Fibroblast of skin of abdomen (primary cell): ENCODE data around the gene AMN1.
"Not testable (repeated sequence)": the region's sequence is repeated elsewhere in the genome, so short reads cannot be mapped to it uniquely, and the experiment has no call there.

Experiments
- DNase-seq: peaks from one replicate; pipeline ENCODE4 v3.0.0-alpha.2; 2013

The AMN1 gene

DNA sequence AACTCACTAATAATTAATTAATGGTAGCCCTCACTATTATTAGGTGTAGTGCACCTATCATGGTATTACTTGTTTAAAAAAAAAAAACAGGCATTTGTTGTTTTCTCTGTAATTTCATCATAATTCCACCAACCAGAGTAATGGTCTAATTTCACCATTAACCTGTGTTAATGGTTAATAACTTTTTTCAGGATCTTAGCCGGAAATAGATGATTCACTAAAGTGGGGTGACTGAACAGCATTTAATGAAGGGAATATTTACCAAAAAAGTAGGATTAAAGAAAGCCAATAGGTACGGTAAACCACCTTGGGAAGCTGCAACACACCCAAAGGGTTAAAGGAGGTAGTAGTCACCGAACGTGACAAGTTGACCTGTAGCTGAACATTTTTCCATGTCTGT is 56.3 kb downstream of the AMN1 start:
- DNase-seq, result no peak

DNA sequence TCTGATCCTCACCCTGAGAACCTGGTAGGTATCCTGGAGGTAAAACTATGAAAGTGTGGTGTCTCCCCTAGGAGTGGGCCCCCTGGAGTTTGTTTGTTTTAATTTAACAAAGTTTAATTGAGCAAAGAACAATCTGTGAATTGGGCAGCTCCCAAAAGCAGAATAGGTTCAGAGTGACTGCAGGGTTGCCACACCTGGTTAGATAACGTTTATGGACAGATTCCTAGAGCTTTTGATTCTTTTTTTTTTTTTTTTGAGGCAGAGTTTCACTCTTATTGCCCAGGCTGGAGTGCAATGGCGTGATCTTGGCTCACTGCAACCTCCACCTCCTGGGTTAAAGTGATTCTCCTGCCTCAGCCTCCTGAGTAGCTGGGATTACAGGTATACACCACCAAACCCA is 59.2 kb downstream of the AMN1 start:
- not testable (repeated sequence) for DNase-seq

DNA sequence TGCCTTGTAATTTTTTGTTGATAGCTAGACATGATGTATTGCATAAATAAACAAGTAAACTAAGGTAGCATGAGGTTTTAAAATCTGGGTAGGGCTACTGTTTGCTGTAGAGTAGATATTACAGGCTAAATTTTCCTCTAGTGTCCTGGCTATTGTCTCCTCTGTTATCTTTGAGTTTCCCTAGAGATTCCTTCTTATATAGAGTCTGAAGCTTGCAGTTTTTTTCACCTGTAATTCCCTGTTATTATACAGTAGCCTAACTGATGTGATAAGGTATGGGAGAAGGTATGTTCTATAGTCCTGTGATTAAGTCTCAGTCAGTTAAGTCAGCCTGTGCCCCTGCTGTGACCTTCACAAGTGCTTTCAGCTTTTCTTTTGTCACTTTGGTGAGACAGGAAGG is 59.8 kb downstream of the AMN1 start:
- DNase-seq, result no peak

DNA sequence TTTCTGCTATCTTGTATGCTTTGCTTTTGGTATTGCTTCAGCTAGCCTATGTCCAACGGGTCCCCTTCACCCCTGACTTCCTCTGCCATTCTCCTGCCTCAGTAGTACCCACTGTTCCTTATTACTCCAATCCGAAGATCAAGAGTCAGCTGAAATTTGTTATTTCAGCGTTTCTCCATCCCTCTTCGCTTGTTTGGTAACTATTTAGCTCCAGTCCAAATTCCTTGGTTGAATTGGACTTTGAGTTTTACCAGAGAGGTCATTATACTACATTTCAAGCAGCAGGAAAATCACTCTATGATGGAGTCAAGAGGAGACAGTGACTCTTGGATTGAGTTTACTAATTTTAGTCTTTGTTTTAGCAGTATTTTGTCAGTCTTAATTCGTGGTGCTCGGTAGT is 64.8 kb downstream of the AMN1 start:
- DNase-seq, result no peak

DNA sequence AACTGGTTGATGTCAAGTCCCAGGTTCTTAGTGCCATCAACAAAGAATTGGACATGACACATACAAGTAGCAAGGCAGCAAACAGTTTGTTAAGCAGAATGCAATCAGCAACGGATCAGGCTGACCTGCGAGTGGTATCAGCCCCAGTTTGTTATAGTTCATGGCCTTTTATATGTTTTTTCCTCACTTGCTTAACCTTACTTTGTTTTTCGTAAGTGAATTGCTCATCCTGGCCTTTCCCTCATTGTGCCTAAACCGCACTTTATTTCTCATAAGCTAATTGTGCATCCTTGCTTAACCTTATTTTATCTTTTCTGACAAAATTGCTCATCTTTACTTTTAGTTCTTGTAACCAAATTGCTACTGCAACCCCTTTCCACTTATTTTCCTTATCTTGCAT is 65.2 kb downstream of the AMN1 start:
- no peak for DNase-seq

DNA sequence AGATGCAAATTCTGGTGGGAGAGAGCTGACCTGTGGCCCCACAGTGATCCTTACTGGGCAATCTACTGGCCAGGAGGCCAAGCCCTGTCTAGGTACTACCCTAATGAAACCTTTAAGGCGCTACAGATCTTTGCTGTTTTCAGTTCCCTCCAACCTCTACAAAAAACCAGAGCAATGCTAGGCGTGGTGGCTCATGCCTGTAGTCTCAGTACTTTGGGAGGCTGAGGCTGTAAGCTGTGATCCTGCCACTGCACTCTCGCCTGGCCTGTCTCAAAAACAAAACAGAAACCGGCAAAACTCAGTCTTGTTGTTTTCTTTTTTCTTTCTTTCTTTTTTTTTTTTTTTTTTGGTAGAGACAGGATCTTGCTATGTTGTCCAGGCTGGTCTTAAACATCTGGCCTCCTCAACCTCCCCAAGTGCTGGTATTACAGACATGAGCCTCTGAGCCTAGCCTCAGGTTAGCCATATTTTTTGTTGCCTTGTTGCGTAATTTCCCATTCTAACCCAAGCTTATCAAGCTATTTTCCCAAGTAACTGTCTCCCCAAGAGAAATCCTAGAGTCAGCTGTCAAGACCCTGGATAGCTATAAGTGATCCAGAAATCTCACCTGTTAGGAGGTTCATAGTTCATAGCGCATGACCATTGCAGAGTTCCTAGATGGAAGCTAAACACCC is 66.5 kb downstream of the AMN1 start:
- no peak for DNase-seq

DNA sequence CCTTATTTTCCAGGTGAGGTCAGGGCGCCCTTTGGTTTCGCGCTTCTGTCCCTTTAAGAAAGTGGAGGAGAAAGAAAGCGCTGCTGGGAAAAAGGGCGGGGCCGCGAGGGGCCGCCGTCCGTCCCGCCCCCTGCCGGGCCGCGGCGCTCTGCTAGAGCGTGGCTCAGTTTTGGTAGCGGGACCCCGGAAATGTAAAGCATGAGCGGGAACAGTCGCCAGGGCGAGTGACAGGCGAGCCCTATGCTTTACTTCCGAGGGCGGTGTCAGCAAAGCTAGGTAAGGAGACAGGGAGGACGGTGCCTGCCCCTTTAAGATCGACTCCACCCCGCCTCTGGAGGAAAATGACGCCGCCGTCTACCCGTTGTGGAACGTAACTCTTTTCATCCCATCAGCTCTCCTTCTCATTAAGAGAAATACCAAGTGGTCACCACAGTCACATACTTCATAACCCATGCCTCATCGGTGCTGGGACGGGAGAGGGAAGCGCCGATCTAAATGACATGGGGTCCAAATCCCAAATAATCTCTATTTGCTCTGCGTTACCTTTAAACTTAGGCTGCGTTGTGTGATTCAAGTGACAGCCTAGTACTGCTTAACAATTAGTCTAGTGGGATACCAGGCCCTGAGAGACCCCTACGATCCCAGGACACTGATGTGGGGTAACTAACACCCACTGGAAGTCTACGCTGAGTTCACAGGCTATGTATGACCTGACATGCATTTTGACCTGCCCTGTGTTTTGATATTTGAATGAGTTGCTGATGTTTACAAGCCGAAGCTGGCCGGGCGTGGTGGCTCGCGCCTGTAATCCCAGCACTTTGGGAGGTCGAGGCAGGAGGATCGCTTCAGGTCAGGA is 69.5 kb downstream of the AMN1 start, which contains the start of gene ETFBKMT:
TSS of gene ETFBKMT (plus strand) at position 602 of the 856 bp plus-strand sequence. CDS start 2,266 bp downstream, outside the sequence.
- peak; percentile 83 for DNase-seq

DNA sequence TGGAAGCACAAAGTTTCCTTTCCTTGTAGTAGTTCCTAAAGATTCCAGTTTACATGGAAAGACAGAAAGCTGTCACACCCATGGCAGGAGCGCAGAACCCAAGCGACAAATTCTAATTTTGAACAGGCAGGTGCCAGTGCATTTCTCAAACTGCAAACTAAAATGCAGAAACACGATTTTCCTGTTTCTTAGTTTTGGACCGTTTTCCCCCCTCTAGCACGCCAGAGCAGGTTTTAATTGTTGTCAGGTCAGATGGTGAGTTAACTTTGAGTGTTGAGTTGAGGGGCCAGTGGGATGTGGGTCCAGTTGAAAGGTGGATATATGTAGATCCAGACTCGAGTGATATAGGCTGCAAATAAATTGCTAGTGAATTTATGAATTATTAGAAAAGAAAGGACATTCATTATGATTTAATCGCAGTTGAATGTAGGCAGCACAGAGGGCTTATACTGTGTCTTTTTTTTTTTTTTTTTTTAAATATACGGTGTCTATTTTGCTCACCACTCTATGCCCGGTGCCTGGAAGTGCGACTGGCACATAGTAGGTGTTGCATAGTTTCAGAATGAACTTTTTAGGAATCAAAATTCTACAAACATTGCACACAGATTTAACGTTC is 70.2 kb downstream of the AMN1 start:
- no peak for DNase-seq

DNA sequence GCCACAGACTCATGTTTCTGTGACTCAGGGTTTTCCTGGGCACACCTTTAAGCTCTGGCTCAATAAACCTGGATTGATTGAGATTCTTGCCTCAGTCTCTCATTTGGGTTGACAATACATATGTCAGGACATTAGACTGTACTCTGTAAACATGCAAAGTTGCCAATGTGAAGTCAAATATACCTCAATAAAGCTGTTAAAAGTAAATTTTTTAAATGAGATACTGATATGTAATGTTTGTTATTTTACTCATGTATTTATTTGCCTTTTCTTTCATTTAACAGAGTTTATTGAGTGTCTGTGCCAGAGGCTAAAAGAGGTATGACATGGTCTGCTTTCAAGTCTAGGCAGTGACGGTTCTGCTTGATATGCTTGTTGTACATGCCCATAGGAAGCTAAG is 73.0 kb downstream of the AMN1 start:
- no peak for DNase-seq

DNA sequence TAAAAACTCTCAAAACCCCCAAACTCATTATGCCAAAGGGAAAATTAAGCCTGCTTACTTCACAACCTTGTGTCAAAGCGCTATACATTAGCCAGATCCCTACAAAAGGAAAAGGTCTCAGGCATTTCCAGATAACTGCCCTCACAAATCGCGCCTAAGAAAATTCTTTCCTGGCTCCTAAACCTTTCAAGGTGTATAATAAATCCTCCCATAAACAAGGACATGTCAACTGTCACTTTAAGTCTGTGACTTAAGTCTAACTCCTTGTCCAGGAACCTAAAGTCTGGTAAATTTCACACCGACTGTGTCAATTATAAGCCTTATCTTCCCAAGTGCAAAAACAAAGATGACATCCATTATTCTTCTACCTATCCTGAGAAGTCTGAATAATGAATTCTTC is 73.6 kb downstream of the AMN1 start:
- no peak for DNase-seq

DNA sequence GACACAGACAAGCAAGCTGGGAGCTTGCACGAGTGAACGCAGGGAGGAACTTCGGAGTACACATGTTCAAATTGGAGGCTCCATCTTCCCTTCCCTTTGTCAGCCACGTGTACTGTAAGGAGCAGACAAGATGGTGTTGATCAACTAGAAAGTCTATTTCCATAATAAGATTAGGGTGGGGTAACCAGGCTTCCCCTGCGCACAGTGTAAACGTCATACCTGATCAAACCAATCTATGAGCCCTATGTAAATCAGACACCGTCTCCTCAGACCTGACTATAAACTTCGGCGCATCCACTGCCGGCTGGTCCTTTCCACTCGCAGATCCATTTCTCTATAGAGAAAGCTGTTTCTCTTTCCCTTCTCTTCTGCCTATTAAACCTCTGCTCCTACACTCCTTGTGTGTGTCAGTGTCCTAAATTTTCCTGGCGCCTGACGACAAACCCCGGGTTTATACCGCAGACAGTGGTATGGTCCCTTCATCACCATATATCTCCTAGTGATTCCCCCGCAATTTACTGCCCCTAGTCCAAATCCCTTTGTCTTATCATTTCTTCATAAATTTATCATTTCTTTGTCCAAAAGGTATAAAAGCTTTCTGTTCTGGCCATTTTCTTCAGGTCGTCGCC is 76.8 kb downstream of the AMN1 start:
- peak; percentile 77 for DNase-seq

DNA sequence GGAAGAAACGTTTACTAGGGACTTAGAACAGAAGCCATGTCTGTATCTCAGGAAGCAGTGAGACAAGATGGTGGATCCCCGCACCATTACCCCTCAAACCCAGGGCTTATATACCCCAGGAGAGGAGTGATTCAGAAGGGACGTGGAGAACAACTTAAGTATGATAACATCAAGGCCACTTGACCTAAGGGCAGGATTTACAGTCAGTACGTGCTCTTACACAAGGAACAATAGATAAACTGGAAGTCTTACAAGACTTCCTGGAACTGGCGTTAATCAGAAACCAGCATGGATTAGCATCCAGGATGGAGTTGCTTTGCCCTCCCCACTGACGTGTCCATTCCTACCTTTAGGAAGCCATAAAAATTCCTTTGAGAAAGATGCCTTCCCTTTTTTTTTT is 77.9 kb downstream of the AMN1 start:
- no peak for DNase-seq

DNA sequence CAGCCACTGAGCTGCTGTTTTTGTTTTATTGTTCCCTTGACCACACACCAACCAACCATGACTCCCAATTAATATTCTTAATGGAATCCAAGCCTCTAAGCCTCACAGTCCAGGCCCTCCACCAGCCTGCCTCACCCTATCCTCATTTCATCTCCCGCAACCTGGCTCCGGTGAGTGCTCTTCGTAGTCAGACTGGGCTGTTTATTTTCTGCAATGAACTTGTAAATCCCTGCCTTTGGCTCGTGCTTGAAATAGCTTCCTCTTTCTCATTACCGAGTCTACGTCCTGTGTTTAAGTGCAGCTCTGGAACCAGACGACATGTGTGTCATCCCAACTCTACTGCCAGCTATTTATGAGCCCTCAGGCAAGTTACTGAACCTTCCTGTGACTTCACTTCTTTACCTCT is 81.7 kb downstream of the AMN1 start:
- no peak for DNase-seq

DNA sequence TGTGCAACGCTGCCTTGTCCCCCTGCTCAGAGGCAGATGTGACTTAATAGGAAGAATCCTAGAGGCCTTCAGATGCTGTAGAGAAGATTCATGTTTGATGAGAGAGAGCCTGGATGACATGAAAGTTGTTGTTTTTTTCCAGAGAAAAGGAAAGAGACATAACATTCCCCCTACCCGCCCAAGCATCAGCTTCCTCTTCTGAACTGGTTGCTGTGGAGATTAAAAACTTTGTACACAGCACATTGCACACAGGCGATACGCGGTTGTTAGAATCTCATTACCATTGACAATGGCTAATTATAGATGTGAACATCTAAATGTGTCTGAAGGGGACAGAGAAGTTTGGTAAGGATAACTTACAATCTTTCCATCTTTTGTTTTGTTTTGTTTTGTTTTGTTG is 82.9 kb downstream of the AMN1 start:
- no peak for DNase-seq

DNA sequence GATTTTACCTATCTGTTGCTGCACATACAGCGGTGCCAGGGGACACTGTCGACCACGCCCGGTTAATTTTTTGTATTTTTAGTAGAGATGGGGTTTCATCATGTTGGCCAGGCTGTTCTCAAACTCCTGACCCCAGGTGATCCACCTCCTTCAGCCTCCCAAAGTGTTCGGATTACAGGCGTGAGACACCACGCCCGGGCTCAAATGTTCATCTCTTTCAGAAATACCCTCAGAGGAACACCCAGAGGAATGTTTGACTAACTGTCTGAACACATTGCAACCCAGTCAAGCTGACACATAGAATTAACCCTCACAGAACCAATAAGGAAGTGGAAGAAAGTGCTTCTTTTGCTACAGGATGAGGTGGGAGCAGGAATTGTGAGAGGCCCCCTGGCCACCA is 84.3 kb downstream of the AMN1 start:
- DNase-seq, result no peak

DNA sequence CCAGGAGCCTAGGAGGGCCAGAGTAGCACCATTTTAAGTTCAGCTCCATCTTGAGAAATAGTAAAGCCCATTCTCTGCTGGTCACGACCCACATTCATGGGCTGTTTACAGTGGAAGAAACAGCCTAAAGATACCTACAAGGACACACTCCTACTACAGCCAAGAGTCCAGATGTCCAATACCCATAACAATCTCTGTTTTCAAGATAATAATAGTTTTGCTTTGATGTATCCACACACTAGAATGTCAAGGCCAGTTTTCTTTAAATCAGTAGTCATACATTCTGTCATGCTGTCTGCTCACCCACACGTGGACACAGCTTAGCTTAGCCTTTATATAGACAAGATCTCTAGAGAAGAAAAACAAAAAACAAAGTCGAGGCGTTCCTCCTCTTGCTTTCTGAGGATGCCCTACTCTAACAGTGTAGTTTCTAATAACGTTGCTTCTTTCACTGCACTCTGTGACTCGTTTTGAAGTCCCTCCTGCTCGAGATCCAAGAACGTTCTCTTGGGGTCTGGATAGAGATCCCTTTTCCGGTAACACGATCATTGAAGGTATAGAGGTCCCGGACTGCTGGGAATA is 87.2 kb downstream of the AMN1 start:
- no peak for DNase-seq

DNA sequence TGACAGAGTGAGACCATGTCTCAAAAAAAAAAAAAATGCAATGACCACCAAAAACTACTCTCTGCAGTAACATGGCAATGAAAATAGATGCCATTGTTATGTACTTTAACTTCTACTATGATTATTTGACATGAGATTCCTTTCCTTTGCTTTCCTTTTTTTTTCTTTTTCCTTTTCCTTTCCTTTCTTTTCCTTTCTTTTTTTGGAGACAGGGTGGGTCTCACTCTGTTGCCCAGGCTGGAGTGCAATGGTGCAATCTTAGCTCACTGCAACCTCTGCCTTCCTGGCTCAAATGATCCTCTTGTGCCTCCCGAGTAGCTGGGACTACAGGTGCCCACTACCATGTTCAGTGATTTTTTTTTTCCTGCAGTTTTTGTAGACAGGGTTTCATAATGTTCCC is 94.2 kb downstream of the AMN1 start:
- no peak for DNase-seq

DNA sequence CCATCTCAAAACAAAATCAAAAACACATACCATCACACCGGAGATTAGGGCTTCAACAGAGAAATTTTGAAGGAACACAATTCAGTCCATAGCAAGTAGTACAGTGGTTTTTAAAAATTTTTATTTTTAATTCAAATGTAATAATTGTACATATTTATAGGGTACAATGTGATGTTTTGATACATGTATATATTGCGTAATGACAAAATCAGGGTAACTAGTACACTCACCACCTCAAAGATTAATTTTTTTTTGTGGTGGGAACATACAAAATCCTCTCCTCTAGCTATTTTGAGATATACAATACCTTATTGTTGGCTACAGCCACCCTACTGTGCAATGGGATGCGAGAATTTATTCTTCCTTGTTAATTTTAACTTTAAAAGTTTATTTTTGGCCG is 95.4 kb downstream of the AMN1 start:
- DNase-seq, result no peak

DNA sequence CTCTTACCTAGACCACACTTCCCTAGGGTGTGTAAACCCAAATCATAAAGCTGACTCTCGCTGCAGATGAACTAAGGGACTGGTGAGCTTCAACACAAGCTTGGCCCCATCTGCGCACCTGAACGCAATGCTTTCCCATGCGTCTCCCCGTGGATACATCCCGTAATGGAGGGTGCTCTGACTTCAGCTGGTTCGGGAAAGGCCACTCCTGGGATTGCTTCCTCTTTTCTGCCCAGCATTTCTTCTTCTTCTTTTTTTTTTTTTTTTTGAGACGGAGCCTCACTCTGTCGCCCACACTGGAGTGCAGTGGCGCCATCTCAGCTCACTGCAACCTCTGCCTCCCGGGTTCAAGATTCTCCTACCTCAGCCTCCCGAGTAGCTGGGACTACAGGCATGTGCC is 97.0 kb downstream of the AMN1 start:
- DNase-seq, result no peak

DNA sequence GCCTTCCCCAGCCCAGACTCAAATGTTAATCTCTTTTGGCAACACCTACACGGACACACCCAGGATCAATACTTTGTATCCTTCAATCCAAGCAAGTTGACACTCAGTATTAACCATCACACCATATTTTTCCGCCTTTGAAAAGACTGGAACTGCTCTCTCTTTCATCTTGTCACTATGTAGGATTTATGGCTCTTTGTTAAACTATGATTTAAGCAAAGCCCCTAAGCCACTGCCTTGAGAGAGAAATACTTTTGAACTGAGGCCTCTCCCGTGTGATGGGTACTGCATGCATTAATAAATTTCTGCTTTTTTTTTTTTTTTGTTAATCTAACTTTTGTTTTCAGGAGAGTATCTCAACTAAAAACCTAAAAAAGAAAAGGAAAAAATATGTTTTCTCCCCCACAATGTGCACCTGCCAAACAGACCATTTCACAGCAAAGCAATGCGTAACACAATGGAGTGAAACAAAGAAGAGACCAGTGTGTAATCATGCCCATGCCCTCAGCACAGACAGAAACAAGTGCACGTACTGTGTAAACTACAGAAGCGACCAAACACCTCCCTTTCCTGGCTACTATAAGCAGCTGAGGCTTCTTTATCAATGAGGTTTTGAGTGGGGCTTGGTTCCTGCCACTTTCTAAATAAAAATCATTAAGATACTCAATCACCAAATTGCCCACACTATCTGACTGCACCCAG is 97.6 kb downstream of the AMN1 start:
- no peak for DNase-seq

DNA sequence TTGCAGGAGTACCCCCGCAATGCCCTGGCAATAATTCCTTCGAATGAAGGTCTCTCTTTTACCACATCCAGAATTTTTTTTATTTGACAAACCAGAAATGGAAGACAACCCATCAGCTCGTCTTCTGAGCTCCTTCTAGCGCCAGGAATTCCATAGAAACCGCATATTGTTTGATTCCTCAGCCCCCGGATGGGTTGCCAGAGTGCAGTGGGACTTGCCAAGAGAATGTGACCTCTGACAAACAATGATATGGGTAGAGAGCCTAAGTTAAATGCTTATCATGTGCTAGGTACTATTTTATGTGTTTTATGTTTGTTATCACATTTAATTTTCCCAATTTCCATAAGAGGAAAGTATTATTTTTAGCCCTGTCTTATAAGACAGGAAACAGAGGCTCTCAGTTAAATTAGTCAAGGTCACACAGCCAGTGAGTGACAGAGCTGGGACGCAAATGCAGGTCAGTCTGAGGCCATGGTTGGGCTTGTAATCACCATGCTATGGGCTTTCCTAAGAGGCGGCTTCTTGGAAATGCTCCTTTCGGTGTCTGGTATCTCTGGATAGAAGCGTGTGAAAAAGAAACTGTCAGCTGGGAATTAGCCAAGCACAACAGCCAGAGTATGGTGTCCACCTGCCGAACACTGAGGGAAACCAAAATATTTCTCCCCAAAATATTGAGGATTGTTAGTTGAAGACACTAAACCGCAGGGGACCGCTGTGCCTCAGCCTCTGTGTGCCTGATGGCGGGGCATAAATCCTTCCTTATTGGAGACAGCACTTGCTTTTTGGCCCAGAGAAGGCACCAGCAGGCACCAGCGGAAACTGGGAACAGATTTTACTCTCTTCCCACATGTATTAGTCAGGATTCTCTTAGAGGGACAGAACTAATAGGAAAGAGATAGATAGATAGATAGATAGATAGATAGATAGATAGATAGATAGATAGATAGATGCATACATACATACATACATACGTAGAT is 98.8 kb downstream of the AMN1 start:
- peak; percentile 58 for DNase-seq
